Heart left ventricle (tissue), 16 donors: ENCODE data around the gene FLCN. TPM values are rescaled to one million over a fixed set of nuclear protein-coding genes. Genes with fewer than 3 reads are reported as not detected.
A peak's percentile ranks its signal among the peaks of the same experiment; 100 is the strongest.

Experiments
- ATAC-seq, 4 donors: fragments of 200-7000 bp; cut with Tn5 transposase; one replicate each; pipeline ENCODE4 v1.9.1; 2020 to 2022; ENCODE audit warnings: moderate library complexity in 4 of 4, mild to moderate bottlenecking in 3 of 4, moderate number of reproducible peaks in 1 of 4
- DNase-seq, 5 donors: peaks; one replicate each; pipeline ENCODE4 v3.0.0-alpha.2; 2020
- H3K27ac ChIP-seq, 12 donors: fragments of 200-600 bp; sonication (generic) in 4 of 12; one replicate each; pipeline versions ENCODE4 v1.5.0 to v1.8.0; 2016 to 2022; ENCODE audit warnings: mild to moderate bottlenecking in 2 of 12
- H3K27me3 ChIP-seq, 9 donors: fragments of 200-600 bp; sonication (generic) in 2 of 9; one replicate each; pipeline versions ENCODE4 v1.5.1 to v1.8.0; 2016 to 2022; ENCODE audit warnings: mild to moderate bottlenecking in 3 of 9
- H3K36me3 ChIP-seq, 9 donors: fragments of 200-600 bp; sonication (generic) in 2 of 9; one replicate each; pipeline versions ENCODE4 v1.5.0 to v1.8.0; 2018 to 2022; ENCODE audit warnings: mild to moderate bottlenecking in 2 of 9
- H3K4me1 ChIP-seq, 12 donors: fragments of 200-600 bp; sonication (generic) in 4 of 12; one replicate each; pipeline versions ENCODE4 v1.5.0 to v1.8.0; 2016 to 2022; ENCODE audit warnings: mild to moderate bottlenecking in 3 of 12
- H3K4me3 ChIP-seq, 12 donors: fragments of 200-600 bp; sonication (generic) in 4 of 12; one replicate each; pipeline versions ENCODE4 v1.5.0 to v1.8.0; 2017 to 2022; ENCODE audit warnings: mild to moderate bottlenecking in 9 of 12, moderate library complexity in 4 of 12
- H3K9me3 ChIP-seq, 12 donors: fragments of 200-600 bp; sonication (generic) in 4 of 12; one replicate each; pipeline versions ENCODE4 v1.5.0 to v1.8.0; 2016 to 2022; ENCODE audit warnings: mild to moderate bottlenecking in 1 of 12
- POLR2A ChIP-seq, 2 donors: fragments of 450-650 bp; IDR thresholded peaks; one replicate each; pipeline ENCODE4 v1.6.1; 2017; ENCODE audit warnings: antibody characterized with exemption in 2 of 2, mild to moderate bottlenecking in 2 of 2, moderate library complexity in 2 of 2
- WGBS, 4 donors: extraction: QIAGEN DNeasy Blood & Tissue Kit in 2 of 4; methylation state at CpG; one replicate each; pipeline versions ENCODE4 v1.1.5 to v1.1.7; 2013 to 2018; 5-methylcytosine and 5-hydroxymethylcytosine counted together
- intact Hi-C, 10 donors: fragments of 100-400 bp; cut with DNase I; formaldehyde crosslinking; loops; one replicate each; pipeline versions ENCODE4 v1.11.1 to v1.14.2; 2022
- polyA plus RNA-seq, 2 donors: library from polyadenylated mRNA; stranded (reverse); fragments of 200-250 nt; gene quantifications; one replicate each; pipeline ENCODE4 v1.2.3, GENCODE V29; 2013
- total RNA-seq, 9 donors: library from RNA; depleted of rRNA in 2 of 9; stranded (reverse); fragments of >200 nt in 2 of 9; fragmentation: NEBNext Ultra II Directional in 3 of 9; extraction: Animal tissue kit (Norgen Biotek cat#: 25700) in 3 of 9; gene quantifications; one replicate each; pipeline versions ENCODE4 v1.1.0 to v1.2.4, GENCODE V29; 2016 to 2023
- TF ChIP-seq, protein P1 (sequence below), 12 donors: fragments of 200-600 bp; sonication (generic) in 4 of 12; IDR thresholded peaks; one replicate each; pipeline versions ENCODE4 v1.5.0 to v1.8.0; 2018 to 2022; ENCODE audit warnings: antibody characterized with exemption in 12 of 12, mild to moderate bottlenecking in 5 of 12
- donor health status: ischemic (EF 13 %, LVEDD 7.1; RV severe dilation, severe dysfunction).
- donor health status: healthy with polysubstance abuse.
- donor health status: DM: no; HTN: yes; CAD: no.
- donor health status: DM: no; HTN: no; CAD: no.
- donor health status: ischemic (EF 25% LVEDD 6.9; RV normal size, moderate dysfunction).
- donor health status: ischemic (EF 25% LVEDD 5.7; RV mildly dilated, moderate dysfunction).
- donor health status: healthy.
- donor health status: DM: yes; HTN: yes; CAD: no.
- donor health status: ischemic (EF 35%, LVEDD 5.7; RV mildly dilated, moderate dysfunction).
- donor health status: nonischemic (EF 11% LVEDD 7.7; RV severe dilation, severe dysfunction).
- donor health status: DM: yes; HTN: yes; CAD: no.
- donor health status: PGD.
- donor health status: ischemic (EF 29% LVEDD 5.4; RV normal size, mild dysfunction).
- donor health status: nonischemic (EF 23%, LVEDD 6.1; RV moderate dilation, normal function).

Gene FLCN
- total and polyA plus RNA-seq, 11 donors = 21.1 to 120 (median 32.6) TPM

DNA sequence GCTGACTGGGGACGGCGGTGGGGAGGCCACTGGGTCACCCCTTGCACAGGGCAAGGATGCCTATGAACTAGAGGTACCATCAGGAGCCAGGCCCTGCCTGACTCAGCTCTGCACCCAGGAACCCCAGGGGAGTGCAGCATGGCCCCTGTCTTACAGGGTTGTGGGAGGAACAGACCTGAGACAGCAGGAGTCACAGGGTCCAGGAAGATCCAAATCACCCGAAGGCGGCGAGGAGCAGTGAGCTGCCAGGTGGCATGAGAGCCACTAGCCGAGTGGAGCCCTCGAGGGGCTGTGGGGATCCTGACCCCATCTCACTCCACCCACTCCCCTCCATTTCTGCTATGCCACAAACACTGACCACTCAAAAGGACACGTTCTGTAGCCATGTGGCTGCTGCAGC lies 61.6 kb downstream of the FLCN start:
- Histone ChIP-seq H3K36me3 (peaks cover 6 to 100% (median 95%) of the 10 kb centered on the region in 9 donors), H3K9me3 (no peaks in the 10 kb centered on the region), H3K4me3 (no peak overlapping the region), H3K27me3 (no peaks in the 10 kb centered on the region), H3K4me1 (peaks cover 0 to 50% (median 28%) of the 10 kb centered on the region in 12 donors), H3K27ac (no peak overlapping the region)
- 87 to 96% (median 89%) methylated on average over 5 to 8 of the region's 8 CpGs for WGBS, 4 donors
- intact Hi-C loops = no loop called here
- TF ChIP-seq, protein P1, sequence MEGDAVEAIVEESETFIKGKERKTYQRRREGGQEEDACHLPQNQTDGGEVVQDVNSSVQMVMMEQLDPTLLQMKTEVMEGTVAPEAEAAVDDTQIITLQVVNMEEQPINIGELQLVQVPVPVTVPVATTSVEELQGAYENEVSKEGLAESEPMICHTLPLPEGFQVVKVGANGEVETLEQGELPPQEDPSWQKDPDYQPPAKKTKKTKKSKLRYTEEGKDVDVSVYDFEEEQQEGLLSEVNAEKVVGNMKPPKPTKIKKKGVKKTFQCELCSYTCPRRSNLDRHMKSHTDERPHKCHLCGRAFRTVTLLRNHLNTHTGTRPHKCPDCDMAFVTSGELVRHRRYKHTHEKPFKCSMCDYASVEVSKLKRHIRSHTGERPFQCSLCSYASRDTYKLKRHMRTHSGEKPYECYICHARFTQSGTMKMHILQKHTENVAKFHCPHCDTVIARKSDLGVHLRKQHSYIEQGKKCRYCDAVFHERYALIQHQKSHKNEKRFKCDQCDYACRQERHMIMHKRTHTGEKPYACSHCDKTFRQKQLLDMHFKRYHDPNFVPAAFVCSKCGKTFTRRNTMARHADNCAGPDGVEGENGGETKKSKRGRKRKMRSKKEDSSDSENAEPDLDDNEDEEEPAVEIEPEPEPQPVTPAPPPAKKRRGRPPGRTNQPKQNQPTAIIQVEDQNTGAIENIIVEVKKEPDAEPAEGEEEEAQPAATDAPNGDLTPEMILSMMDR (IDR thresholded peaks at IDR 0.05) = no peak
- ATAC-seq (no peak), DNase-seq (peak in 2 of 5 donors; percentile 0 to 17)

DNA sequence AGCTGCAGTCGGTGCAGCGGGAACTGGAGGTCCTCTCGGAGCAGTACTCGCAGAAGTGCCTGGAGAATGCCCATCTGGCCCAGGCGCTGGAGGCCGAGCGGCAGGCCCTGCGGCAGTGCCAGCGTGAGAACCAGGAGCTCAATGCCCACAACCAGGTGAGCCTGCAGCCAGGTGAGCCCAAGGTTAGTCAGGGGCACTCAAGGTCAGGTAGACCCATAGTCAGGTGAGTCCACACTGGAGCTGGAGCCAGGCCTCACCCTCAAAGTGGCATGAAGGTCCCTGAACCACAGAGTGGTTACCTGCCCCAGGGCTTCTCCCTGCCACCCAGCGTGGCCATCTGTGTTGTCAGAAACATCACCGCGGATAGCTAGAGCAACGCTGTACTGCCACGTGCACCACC lies 63.0 kb downstream of the FLCN start:
- no peaks in the 10 kb centered on the region for H3K9me3 ChIP-seq
- ATAC-seq = no peak
- WGBS, 4 donors = 82 to 95% (median 94%) methylated on average over 11 to 14 of the region's 14 CpGs
- no peak for TF ChIP-seq POLR2A (IDR thresholded peaks at IDR 0.05)
- TF ChIP-seq, protein P1 (IDR thresholded peaks at IDR 0.05) = no peak
- peaks cover 6 to 98% (median 87%) of the 10 kb centered on the region in 9 donors for H3K36me3 ChIP-seq
- no peaks in the 10 kb centered on the region for H3K27me3 ChIP-seq
- H3K27ac ChIP-seq = no peak overlapping the region
- intact Hi-C loops = loop anchor here in 1 of 10 donors (5.0 kb wide), 1 partner anchor 63 kb away; the partner anchor contains the start of gene FLCN
- no peak for DNase-seq
- no peak overlapping the region for H3K4me3 ChIP-seq
- peaks cover 0 to 40% (median 19%) of the 10 kb centered on the region in 12 donors for H3K4me1 ChIP-seq

DNA sequence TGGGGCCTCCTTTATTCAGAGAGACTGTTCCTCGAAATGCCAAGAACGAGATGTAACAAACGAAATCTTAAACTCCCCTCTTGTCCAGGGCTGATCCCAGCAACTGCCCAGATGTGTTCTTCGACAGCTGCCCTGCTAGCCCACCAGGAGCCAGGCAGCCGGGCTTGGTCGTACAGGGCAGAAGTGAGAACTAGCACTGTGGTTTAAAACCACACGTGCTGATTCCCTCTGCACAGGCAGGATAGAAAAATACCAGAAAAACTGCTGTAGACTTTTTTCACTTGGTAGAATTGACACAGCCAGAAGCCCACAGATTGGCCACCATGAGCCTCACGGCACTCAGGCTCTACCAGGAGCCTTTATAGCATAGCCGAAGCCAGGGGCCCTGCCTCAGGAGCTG lies 64.0 kb downstream of the FLCN start:
- no peak for TF ChIP-seq POLR2A (IDR thresholded peaks at IDR 0.05)
- TF ChIP-seq, protein P1 (IDR thresholded peaks at IDR 0.05) = no peak
- Histone ChIP-seq H3K27me3 (no peaks in the 10 kb centered on the region), H3K4me3 (no peak overlapping the region), H3K36me3 (peaks cover 6 to 98% (median 84%) of the 10 kb centered on the region in 9 donors), H3K4me1 (peaks cover 0 to 40% (median 19%) of the 10 kb centered on the region in 12 donors), H3K9me3 (no peaks in the 10 kb centered on the region), H3K27ac (peak overlapping the region in 10 of 12 donors; percentile 7 to 79 (median 48))
- intact Hi-C loops = loop anchor here in 1 of 10 donors (5.0 kb wide), 1 partner anchor 64 kb away; the partner anchor contains the start of gene FLCN
- peak in 1 of 5 donors; percentile 35 for DNase-seq
- 75 to 84% (median 81%) methylated on average over 8 to 9 of the region's 9 CpGs for WGBS, 4 donors
- ATAC-seq = no peak

- DNase-seq (peak; percentile 75 to 85 (median 79)), ATAC-seq (peak; percentile 64 to 91 (median 72))
- peaks cover 0 to 40% (median 19%) of the 10 kb centered on the region in 12 donors for H3K4me1 ChIP-seq
- no peaks in the 10 kb centered on the region for H3K27me3 ChIP-seq
- H3K27ac ChIP-seq = peak overlapping the region in 11 of 12 donors; percentile 7 to 79 (median 46)
- no peaks in the 10 kb centered on the region for H3K9me3 ChIP-seq
- peaks cover 6 to 98% (median 84%) of the 10 kb centered on the region in 9 donors for H3K36me3 ChIP-seq
- intact Hi-C loops = loop anchor here in 1 of 10 donors (5.0 kb wide), 1 partner anchor 65 kb away; the partner anchor contains the start of gene FLCN
- TF ChIP-seq, protein P1 (IDR thresholded peaks at IDR 0.05) = no peak
- no peak for TF ChIP-seq POLR2A (IDR thresholded peaks at IDR 0.05)
- H3K4me3 ChIP-seq = no peak overlapping the region
- WGBS, 4 donors = 65 to 67% (median 65%) methylated on average over 26 of the region's 26 CpGs
These were observed 64.7 kb downstream of the FLCN start for GRCh38 chr17:17172001-17172939.
